HL-60 (cell line): ENCODE measurements around the gene RGS1.

ENCODE experiments used
- DNase-seq, 2 experiments: peaks; one replicate each; pipeline ENCODE4 v3.0.0-alpha.2; 2010 to 2020; ENCODE audit warnings: low read depth in 1 of 2, low spot score in 1 of 2
- H3K27ac ChIP-seq: fragments of 250-450 bp; sonication (Bioruptor Pico); replicated peaks from 2 replicates; pipeline ENCODE4 v1.5.1; 2020; ENCODE audit warnings: mild to moderate bottlenecking, moderate library complexity
- H3K27me3 ChIP-seq: fragments of 250-450 bp; sonication (Bioruptor Pico); 2 replicates; pipeline ENCODE4 v1.5.1; 2021; ENCODE audit warnings: mild to moderate bottlenecking, moderate library complexity; ENCODE audit not compliant: insufficient read depth, poor library complexity, severe bottlenecking
- H3K4me3 ChIP-seq: replicated peaks from 2 replicates; pipeline ENCODE4 v1.5.1; 2011; ENCODE audit warnings: mild to moderate bottlenecking, control low read depth, low read length; ENCODE audit not compliant: insufficient read depth
- CTCF ChIP-seq: IDR thresholded peaks from one replicate; pipeline ENCODE4 v1.5.1; 2011; ENCODE audit warnings: low read length, control low read depth, inconsistent platforms; ENCODE audit not compliant: insufficient read depth
- GABPA ChIP-seq: IDR thresholded peaks from 2 replicates; pipeline ENCODE4 v1.6.1; 2012; ENCODE audit warnings: low read depth
- POLR2AphosphoS5 ChIP-seq: IDR thresholded peaks from 2 replicates; pipeline ENCODE4 v1.6.1; 2012; ENCODE audit warnings: low read depth
- REST ChIP-seq: IDR thresholded peaks from 2 replicates; pipeline ENCODE4 v1.6.1; 2012; ENCODE audit warnings: low read depth; ENCODE audit not compliant: insufficient replicate concordance
- SPI1 ChIP-seq: IDR thresholded peaks from 2 replicates; pipeline ENCODE4 v1.6.1; 2012; ENCODE audit warnings: low read depth, mild to moderate bottlenecking, borderline replicate concordance

Gene RGS1

GRCh38 chr1:192609110-192610079, 33.8 kb downstream of the RGS1 start:
- H3K4me3 ChIP-seq = no peak overlapping the region
- DNase-seq = peak in 1 of 2 experiments; percentile 88
- no peak overlapping the region for H3K27ac ChIP-seq
- TF ChIP-seq SPI1 = peak; percentile 100
- no peak for TF ChIP-seq CTCF
- H3K27me3 ChIP-seq = no peaks in the 10 kb centered on the region

DNA sequence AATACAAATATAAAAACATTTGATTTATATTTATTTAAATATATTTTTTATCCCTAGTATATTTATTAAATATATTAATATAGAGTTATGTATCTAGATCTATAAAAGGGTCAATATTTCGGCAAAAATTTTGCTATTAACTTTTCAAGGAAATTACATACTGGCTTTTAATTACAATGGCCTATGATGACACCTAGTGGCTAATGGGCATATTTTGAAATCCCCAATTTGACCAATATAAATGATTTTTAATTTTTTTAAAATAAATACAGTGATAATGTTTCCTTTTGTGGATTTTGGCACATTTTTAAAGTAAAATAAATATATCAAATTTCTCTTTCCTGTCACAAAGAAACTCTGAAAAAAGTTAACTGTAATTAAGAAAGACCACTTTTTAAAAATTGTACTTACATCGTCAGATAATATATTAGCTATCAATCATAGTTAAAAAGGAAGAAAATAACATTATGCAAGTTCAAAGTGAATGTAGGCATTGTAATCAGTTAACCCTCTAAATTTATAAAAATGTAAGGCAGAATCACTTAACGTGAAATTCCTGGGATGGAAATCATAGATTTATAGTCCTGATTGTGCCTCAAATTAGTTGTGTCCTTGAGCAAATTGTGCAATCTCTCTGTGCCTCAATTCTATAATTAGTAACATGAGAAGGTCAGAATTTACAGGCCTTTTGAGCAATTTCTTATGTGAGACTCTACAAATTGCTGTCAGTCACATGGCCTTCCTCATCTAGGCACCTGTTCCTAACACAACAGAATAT, 34.7 kb downstream of the RGS1 start:
- no peaks in the 10 kb centered on the region for H3K27me3 ChIP-seq
- no peak for TF ChIP-seq REST
- TF ChIP-seq CTCF = no peak
- no peak for TF ChIP-seq SPI1
- TF ChIP-seq GABPA = no peak
- no peak for TF ChIP-seq POLR2AphosphoS5
- DNase-seq = no peak
- H3K27ac ChIP-seq = no peak overlapping the region
- no peak overlapping the region for H3K4me3 ChIP-seq

- DNase-seq = no peak
- Histone ChIP-seq H3K27me3 (no peaks in the 10 kb centered on the region), H3K4me3 (no peak overlapping the region), H3K27ac (no peak overlapping the region)
- TF ChIP-seq POLR2AphosphoS5 (no peak), SPI1 (no peak), CTCF (no peak), GABPA (no peak), REST (no peak)
These were observed 39.5 kb downstream of the RGS1 start for GRCh38 chr1:192615055-192615454.
